Endothelial cell of umbilical vein (primary cell): Measurements from ENCODE around the gene ANKRD50. TPM values are rescaled to one million over a fixed set of nuclear protein-coding genes. Genes with fewer than 3 reads are reported as not detected.

Experiments used
- BruUV-seq: library from RNA; stranded (reverse); fragments of 400-500 nt; replicated peaks from 2 replicates; lab custom pipeline; 2021; lab: Mats Ljungman, UMichigan
- CTCF ChIA-PET: fragments of 300-600, 350-600 bp; sonication (Branson Sonifier 250); formaldehyde crosslinking; loops from one replicate; lab custom pipeline; 2021; ENCODE audit warnings: antibody characterized with exemption, inconsistent platforms; lab: Charles Lee
- POLR2A ChIA-PET: fragments of 300-600, 350-600 bp; sonication (Branson Sonifier 250); formaldehyde crosslinking; loops from one replicate; lab custom pipeline; 2021; ENCODE audit warnings: antibody characterized with exemption, inconsistent platforms; lab: Charles Lee
- DNase-seq: peaks from one replicate; pipeline ENCODE4 v3.0.0-alpha.2; 2011; ENCODE audit warnings: low read depth, low spot score
- FAIRE-seq: peaks from 2 replicates; lab custom pipeline; 2011; peaks lifted over from hg19 to GRCh38; lab: Jason Lieb, UNC
- H2AFZ ChIP-seq: 2 replicates; pipeline ENCODE4 v1.6.0; 2012; ENCODE audit warnings: low read depth, low read length, control low read depth, inconsistent platforms
- H3K27ac ChIP-seq: 2 replicates; pipeline ENCODE4 v1.5.1; 2011; ENCODE audit warnings: low read depth, mild to moderate bottlenecking, control low read depth, low read length, moderate library complexity; ENCODE audit not compliant: insufficient read depth
- H3K27me3 ChIP-seq, 2 experiments: 2 replicates each; pipeline versions ENCODE4 v1.6.0 to v1.6.1; 2011; ENCODE audit warnings: low read length in 2 of 2, mixed read lengths in 1 of 2; ENCODE audit not compliant: control insufficient read depth in 2 of 2, insufficient read depth in 2 of 2
- H3K36me3 ChIP-seq, 2 experiments: 2 replicates in 1 of 2; 3 replicates in 1 of 2; pipeline ENCODE4 v1.5.1; 2011; ENCODE audit warnings: low read length in 2 of 2, mild to moderate bottlenecking in 1 of 2, moderate library complexity in 1 of 2; ENCODE audit not compliant: control insufficient read depth in 2 of 2, insufficient read depth in 2 of 2; ENCODE audit errors: extremely low read depth in 1 of 2
- H3K4me1 ChIP-seq: 3 replicates; pipeline ENCODE4 v1.5.1; 2011; ENCODE audit warnings: mild to moderate bottlenecking, low read length; ENCODE audit not compliant: control insufficient read depth, insufficient read depth; ENCODE audit errors: extremely low read depth
- H3K4me2 ChIP-seq: 2 replicates; pipeline ENCODE4 v1.6.1; 2011; ENCODE audit warnings: low read length, control low read depth, mixed read lengths; ENCODE audit not compliant: insufficient read depth
- H3K4me3 ChIP-seq, 3 experiments: fragments of 200-600 bp in 1 of 3; sonication (generic), shearing (Covaris generic) in 1 of 3; replicated peaks in 1 of 3; 2 replicates each; pipeline ENCODE4 v1.5.1; 2011 to 2016; ENCODE audit warnings: control low read depth in 3 of 3, low read length in 3 of 3, mild to moderate bottlenecking in 2 of 3, inconsistent platforms in 1 of 3, low read depth in 1 of 3, moderate library complexity in 1 of 3; ENCODE audit not compliant: insufficient read depth in 1 of 3
- H3K79me2 ChIP-seq: 2 replicates; pipeline ENCODE4 v1.6.0; 2012; ENCODE audit warnings: low read length, inconsistent platforms; ENCODE audit not compliant: control insufficient read depth, insufficient read depth
- H3K9ac ChIP-seq: replicated peaks from 2 replicates; pipeline ENCODE3; 2011; ENCODE audit warnings: low read length, control low read depth; ENCODE audit not compliant: insufficient read depth; ENCODE audit errors: extremely low read depth
- H3K9me1 ChIP-seq: replicated peaks from 3 replicates; pipeline ENCODE4 v1.6.0; 2011; ENCODE audit warnings: mild to moderate bottlenecking, low read length; ENCODE audit not compliant: control insufficient read depth, insufficient read depth; ENCODE audit errors: extremely low read depth
- H3K9me3 ChIP-seq: replicated peaks from 2 replicates; pipeline ENCODE4 v1.5.1; 2012; ENCODE audit warnings: low read length, inconsistent platforms; ENCODE audit not compliant: control insufficient read depth, insufficient read depth
- H4K20me1 ChIP-seq: replicated peaks from 2 replicates; pipeline ENCODE3; 2011; ENCODE audit warnings: mild to moderate bottlenecking, low read length; ENCODE audit not compliant: control insufficient read depth, insufficient read depth; ENCODE audit errors: extremely low read depth
- EZH2 ChIP-seq: IDR thresholded peaks from 2 replicates; pipeline ENCODE4 v1.6.1; 2012; ENCODE audit warnings: borderline replicate concordance, low read depth, mild to moderate bottlenecking, moderate library complexity, low read length, inconsistent platforms; ENCODE audit not compliant: severe bottlenecking
- FOS ChIP-seq: IDR thresholded peaks from 2 replicates; pipeline ENCODE4 v1.6.1; 2011; ENCODE audit warnings: mild to moderate bottlenecking, low read length, moderate library complexity, borderline replicate concordance; ENCODE audit not compliant: insufficient read depth
- GATA2 ChIP-seq: IDR thresholded peaks from 2 replicates; pipeline ENCODE4 v1.7.0; 2011; ENCODE audit warnings: low read depth, mild to moderate bottlenecking, moderate library complexity, mixed read lengths, low read length; ENCODE audit not compliant: insufficient read length, insufficient read depth
- JUN ChIP-seq: IDR thresholded peaks from 2 replicates; pipeline ENCODE4 v1.6.1; 2011; ENCODE audit warnings: borderline replicate concordance, low read depth; ENCODE audit not compliant: insufficient read length, insufficient read depth
- MYC ChIP-seq: IDR thresholded peaks from one replicate; pipeline ENCODE4 v1.6.1; 2011; ENCODE audit warnings: mild to moderate bottlenecking, low read depth, low read length
- POLR2A ChIP-seq: IDR thresholded peaks from 2 replicates; pipeline ENCODE4 v1.6.1; 2012; ENCODE audit warnings: low read depth, mild to moderate bottlenecking, control low read depth, low read length
- POLR2AphosphoS5 ChIP-seq: IDR thresholded peaks from 2 replicates; pipeline ENCODE4 v1.6.1; 2012; ENCODE audit warnings: low read depth, mild to moderate bottlenecking, control low read depth, low read length, moderate library complexity; ENCODE audit not compliant: insufficient read depth
- dilution Hi-C: fragments of 300-500 bp; cut with MboI; formaldehyde crosslinking; loops from one replicate; pipeline ENCODE4 v1.15.0; 2019; ENCODE audit warnings: low sequenced_read_pairs; ENCODE audit not compliant: extremely low pct_ligation_motif_present
- intact Hi-C: fragments of 100-400 bp; cut with micrococcal nuclease; formaldehyde crosslinking; loops from one replicate; pipeline ENCODE4 v1.10.0; 2022
- polyA plus RNA-seq, 4 experiments: library from polyadenylated mRNA; depleted of rRNA in 3 of 4; stranded (reverse) in 3 of 4; unstranded in 1 of 4; fragments of >200 nt; gene quantifications; 2 replicates each; pipeline versions ENCODE4 v1.2.1 to v1.2.3, GENCODE V29; 2011 to 2012; ENCODE audit warnings: missing spikeins in 1 of 4
- total RNA-seq: library from RNA; stranded (reverse); gene quantifications from 2 replicates; pipeline ENCODE4 v1.2.3, GENCODE V29; 2021
- TF ChIP-seq, protein P1 (sequence below), 2 donors: IDR thresholded peaks; 1 replicate in 1 of 2; 2 replicates in 1 of 2; pipeline ENCODE4 v1.5.1; 2011; ENCODE audit warnings: low read length in 2 of 2, mild to moderate bottlenecking in 2 of 2, moderate library complexity in 2 of 2, control low read depth in 1 of 2, inconsistent platforms in 1 of 2, low read depth in 1 of 2; ENCODE audit not compliant: insufficient read depth in 1 of 2; ENCODE audit errors: extremely low read depth in 1 of 2
- TF ChIP-seq, protein P2 (sequence below): IDR thresholded peaks from 2 replicates; pipeline ENCODE4 v1.6.1; 2011; ENCODE audit not compliant: insufficient read depth, insufficient read length

ANKRD50 gene
- total and polyA plus RNA-seq, 2 donors (not counting 3 experiments of a cell fraction or from before 2014, with no cell fraction given), result 24.5 to 63.6 TPM

DNA sequence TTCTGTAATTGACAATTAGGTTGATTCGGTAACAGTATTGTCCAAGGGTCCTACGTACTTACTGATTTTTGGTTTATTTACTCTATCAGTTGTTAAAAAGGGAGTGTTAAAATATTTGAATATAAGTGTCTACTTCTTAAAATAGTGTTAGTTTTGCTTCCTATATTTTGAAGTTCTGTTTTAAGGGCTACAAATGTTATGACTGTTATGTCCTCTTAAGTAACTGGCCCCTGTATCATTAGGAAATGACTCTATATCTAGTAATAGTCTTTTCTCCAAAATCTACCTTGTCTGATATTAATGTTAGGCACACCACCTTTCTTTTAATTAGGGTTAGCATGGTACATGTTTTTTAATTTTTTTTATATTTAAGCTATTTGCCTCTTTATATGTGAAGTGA, 30.1 kb downstream of the ANKRD50 start:
- Histone ChIP-seq H2AFZ (no peak overlapping the region), H3K9ac (no peak overlapping the region), H3K4me2 (no peak overlapping the region), H3K4me3 (no peak overlapping the region), H3K9me3 (no peaks in the 10 kb centered on the region), H3K9me1 (peaks cover 3% of the 10 kb centered on the region), H3K27me3 (no peaks in the 10 kb centered on the region), H3K79me2 (peaks cover 98% of the 10 kb centered on the region), H3K36me3 (peaks cover 0 to 18% of the 10 kb centered on the region in 2 experiments), H3K4me1 (peaks cover 43% of the 10 kb centered on the region), H4K20me1 (peaks cover 15% of the 10 kb centered on the region), H3K27ac (no peak overlapping the region)
- no peak for DNase-seq
- no TSS peak for BruUV-seq
- CTCF ChIA-PET, result interaction anchor here (1.7 kb wide), 1 partner anchor 10 kb away, joined by 5 read pairs; no protein-coding TSS in a partner anchor
- POLR2A ChIA-PET, result no interaction called here
- intact Hi-C loops, result no loop called here
- no peak for FAIRE-seq
- dilution Hi-C loops, result no loop called here
- TF ChIP-seq FOS (no peak), EZH2 (no peak), POLR2A (no peak), GATA2 (no peak), MYC (no peak), POLR2AphosphoS5 (no peak), JUN (no peak)
- TF ChIP-seq, protein P1, sequence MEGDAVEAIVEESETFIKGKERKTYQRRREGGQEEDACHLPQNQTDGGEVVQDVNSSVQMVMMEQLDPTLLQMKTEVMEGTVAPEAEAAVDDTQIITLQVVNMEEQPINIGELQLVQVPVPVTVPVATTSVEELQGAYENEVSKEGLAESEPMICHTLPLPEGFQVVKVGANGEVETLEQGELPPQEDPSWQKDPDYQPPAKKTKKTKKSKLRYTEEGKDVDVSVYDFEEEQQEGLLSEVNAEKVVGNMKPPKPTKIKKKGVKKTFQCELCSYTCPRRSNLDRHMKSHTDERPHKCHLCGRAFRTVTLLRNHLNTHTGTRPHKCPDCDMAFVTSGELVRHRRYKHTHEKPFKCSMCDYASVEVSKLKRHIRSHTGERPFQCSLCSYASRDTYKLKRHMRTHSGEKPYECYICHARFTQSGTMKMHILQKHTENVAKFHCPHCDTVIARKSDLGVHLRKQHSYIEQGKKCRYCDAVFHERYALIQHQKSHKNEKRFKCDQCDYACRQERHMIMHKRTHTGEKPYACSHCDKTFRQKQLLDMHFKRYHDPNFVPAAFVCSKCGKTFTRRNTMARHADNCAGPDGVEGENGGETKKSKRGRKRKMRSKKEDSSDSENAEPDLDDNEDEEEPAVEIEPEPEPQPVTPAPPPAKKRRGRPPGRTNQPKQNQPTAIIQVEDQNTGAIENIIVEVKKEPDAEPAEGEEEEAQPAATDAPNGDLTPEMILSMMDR (IDR thresholded peaks at IDR 0.05; ENCODE audit: extremely low read depth in 1 of 2, insufficient read depth in 1 of 2, low read depth in 1 of 2, low read length in 2 of 2), result no peak
- TF ChIP-seq, protein P2, sequence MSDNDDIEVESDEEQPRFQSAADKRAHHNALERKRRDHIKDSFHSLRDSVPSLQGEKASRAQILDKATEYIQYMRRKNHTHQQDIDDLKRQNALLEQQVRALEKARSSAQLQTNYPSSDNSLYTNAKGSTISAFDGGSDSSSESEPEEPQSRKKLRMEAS, result no peak
